ENCODE measurements around the gene MRLN.
"Not testable (repeated sequence)": the region's sequence is repeated elsewhere in the genome, so short reads cannot be mapped to it uniquely, and the experiment has no call there.

MRLN gene

DNA sequence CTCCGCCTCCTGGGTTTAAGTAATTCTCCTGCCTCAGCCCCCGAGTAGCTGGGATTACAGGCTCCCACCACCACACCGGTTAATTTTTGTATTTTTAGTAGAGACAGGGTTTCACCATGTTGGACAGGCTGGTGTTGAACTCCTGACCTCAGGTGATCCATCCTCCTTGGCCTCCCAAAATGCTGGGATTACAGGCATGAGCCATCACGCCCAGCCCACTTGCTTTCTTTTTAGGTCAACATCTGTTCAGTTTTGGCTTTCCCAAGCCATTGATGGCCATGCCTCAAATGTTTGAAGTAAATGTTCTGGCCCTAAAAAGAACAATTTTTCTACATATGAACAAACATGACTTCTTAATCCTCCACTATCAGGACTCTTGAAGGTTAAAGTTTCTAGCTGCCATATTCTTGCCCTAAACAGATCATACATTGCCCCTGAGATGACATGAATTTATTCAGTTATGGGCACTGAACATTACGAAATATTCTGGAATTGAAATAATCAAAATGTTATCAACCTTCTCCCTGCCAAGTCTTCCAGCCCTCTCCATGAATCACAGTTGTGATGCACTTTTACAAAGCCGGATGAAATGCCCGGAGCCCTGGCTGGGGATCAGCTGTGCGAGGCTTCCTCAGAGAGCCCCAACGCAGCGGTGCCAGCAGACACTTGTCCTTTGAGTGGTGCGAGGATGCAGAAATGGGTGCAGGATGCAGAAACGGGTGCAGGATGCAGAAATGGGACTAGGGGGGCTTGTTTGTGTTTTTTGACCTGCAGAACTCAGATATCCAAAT, 2.9 kb downstream of the MRLN start:
- no peak for DNase-seq
- no peaks in the 10 kb centered on the region for H3K27me3 ChIP-seq (ENCODE audit: insufficient read depth, low read depth, severe bottlenecking)
- no peak overlapping the region for H3K4me3 ChIP-seq (ENCODE audit: low read depth, low read length)
- H3K9me3 ChIP-seq (ENCODE audit: severe bottlenecking), result peaks cover 3% of the 10 kb centered on the region
- TF ChIP-seq, protein P1, sequence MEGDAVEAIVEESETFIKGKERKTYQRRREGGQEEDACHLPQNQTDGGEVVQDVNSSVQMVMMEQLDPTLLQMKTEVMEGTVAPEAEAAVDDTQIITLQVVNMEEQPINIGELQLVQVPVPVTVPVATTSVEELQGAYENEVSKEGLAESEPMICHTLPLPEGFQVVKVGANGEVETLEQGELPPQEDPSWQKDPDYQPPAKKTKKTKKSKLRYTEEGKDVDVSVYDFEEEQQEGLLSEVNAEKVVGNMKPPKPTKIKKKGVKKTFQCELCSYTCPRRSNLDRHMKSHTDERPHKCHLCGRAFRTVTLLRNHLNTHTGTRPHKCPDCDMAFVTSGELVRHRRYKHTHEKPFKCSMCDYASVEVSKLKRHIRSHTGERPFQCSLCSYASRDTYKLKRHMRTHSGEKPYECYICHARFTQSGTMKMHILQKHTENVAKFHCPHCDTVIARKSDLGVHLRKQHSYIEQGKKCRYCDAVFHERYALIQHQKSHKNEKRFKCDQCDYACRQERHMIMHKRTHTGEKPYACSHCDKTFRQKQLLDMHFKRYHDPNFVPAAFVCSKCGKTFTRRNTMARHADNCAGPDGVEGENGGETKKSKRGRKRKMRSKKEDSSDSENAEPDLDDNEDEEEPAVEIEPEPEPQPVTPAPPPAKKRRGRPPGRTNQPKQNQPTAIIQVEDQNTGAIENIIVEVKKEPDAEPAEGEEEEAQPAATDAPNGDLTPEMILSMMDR (IDR thresholded peaks at IDR 0.05; ENCODE audit: low read depth, low read length), result no peak
- no peaks in the 10 kb centered on the region for H3K36me3 ChIP-seq
- H3K27ac ChIP-seq, result no peak overlapping the region

DNA sequence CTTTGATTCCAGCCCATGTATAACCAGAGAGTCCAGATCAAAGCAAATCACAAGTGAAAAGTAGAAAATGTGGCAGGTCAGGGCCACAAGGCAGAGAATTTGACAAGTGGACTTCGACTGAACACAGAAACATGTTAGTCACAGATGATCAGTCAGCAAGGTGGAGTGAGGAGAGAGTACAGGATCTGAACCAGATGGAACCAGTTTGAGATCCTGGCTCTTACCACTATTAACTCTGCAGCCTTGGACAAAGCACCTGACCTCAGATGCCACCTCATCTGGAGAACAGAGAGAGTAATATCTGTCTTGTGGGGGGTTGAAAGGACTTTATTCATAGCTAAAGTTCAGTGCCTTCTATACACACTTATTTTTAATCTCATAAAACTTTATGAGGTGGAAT, 4.4 kb downstream of the MRLN start:
- Histone ChIP-seq H3K27ac (no peak overlapping the region; the same call in 1 of the 2 replicates), H3K9me3 (ENCODE audit: severe bottlenecking) (peaks cover 3% of the 10 kb centered on the region), H3K36me3 (no peaks in the 10 kb centered on the region), H3K4me3 (ENCODE audit: low read depth, low read length) (no peak overlapping the region), H3K27me3 (ENCODE audit: insufficient read depth, low read depth, severe bottlenecking) (no peaks in the 10 kb centered on the region)
- TF ChIP-seq, protein P1 (IDR thresholded peaks at IDR 0.05; ENCODE audit: low read depth, low read length), result no peak
- peak; percentile 38 for DNase-seq

DNA sequence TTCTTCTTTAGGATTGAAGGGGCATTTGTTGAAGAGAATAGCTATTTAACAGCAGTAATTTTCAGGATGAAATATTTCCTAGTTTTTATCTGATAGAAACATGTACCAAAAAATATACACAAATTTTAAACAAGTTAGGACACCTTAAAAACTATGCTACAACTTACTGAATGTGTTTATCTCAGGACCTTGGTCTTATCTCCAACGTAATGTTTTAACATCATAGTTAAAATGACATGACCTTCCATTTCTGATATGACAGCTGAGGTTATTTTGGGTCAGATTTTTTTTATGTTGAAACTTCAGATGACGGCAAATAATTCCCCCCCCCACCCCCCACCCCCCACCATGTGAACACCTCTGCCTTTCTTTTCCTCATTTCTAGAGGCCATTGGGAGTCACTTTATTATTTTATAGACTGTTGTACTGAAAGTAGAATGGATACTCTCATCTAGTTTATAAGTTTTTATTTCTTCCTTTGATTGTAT, 8.0 kb downstream of the MRLN start:
- H3K9me3 ChIP-seq (ENCODE audit: severe bottlenecking), result peaks cover 3% of the 10 kb centered on the region
- TF ChIP-seq, protein P1 (IDR thresholded peaks at IDR 0.05; ENCODE audit: low read depth, low read length), result no peak
- no peaks in the 10 kb centered on the region for H3K27me3 ChIP-seq (ENCODE audit: insufficient read depth, low read depth, severe bottlenecking)
- no peaks in the 10 kb centered on the region for H3K36me3 ChIP-seq
- DNase-seq, result no peak
- H3K27ac ChIP-seq, result no peak overlapping the region
- H3K4me3 ChIP-seq (ENCODE audit: low read depth, low read length), result no peak overlapping the region

DNA sequence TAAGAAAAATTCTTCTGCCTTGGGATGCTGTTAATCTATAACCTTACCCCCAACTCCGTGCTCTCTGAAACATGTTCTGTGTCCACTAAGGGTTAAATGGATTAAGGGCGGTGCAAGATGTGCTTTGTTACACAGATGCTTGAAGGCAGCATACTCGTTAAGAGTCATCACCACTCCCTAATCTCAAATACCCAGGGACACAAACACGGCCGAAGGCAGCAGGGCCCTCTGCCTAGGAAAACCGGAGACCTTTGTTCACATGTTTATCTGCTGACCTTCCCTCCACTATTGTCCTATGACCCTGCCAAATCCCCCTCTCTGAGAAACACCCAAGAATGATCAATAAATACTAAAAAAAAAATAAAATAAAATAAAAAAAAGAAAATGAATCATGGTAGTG, 8.5 kb downstream of the MRLN start:
- not testable (repeated sequence) for DNase-seq; H3K9me3 ChIP-seq (ENCODE audit: severe bottlenecking); H3K4me3 ChIP-seq (ENCODE audit: low read depth, low read length); H3K36me3 ChIP-seq; H3K27ac ChIP-seq; H3K27me3 ChIP-seq (ENCODE audit: insufficient read depth, low read depth, severe bottlenecking)

DNA sequence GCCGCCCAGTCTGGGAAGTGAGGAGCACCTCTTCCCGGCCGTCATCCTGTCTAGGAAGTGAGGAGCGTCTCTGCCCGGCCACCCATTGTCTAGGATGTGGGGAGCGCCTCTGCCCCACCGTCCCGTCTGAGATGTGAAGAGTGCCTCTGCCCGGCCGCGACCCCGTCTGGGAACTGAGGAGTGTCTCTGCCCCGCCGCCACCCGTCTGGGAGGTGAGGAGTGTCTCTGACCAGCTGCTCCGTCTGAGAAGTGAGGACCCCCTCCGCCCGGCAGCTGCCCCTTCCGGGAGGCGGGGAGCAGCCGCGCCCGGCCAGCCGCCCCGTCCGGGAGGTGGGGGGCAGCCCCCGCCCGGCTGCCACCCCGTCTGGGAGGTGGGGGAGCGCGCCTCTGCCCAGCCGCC, 9.1 kb downstream of the MRLN start:
- DNase-seq; H3K4me3 ChIP-seq (ENCODE audit: low read depth, low read length); H3K9me3 ChIP-seq (ENCODE audit: severe bottlenecking); H3K27ac ChIP-seq; H3K27me3 ChIP-seq (ENCODE audit: insufficient read depth, low read depth, severe bottlenecking); H3K36me3 ChIP-seq: not testable (repeated sequence)

DNA sequence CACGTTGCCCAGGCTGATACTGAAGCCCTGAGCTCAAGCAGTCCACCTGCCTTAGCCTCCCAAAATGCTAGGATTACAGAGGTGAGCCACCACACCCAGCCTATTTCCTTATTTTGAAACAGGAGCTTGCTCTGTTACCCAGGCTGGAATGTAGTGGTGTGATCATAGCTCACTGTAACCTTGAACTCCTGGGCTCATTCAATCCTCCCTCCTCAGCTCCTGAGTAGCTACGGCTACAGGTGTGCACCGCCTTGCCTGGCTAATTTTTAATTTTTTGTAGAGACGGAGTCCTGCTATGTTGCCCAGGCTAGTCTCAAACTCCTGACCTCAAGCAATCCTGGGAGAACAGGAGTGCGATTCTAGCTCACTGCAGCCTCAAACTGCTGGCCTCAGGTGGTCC, 11.7 kb downstream of the MRLN start:
- TF ChIP-seq, protein P1 (IDR thresholded peaks at IDR 0.05; ENCODE audit: low read depth, low read length), result no peak
- Histone ChIP-seq H3K9me3 (ENCODE audit: severe bottlenecking) (no peaks in the 10 kb centered on the region), H3K36me3 (no peaks in the 10 kb centered on the region), H3K27ac (no peak overlapping the region), H3K4me3 (ENCODE audit: low read depth, low read length) (no peak overlapping the region), H3K27me3 (ENCODE audit: insufficient read depth, low read depth, severe bottlenecking) (no peaks in the 10 kb centered on the region)
- no peak for DNase-seq

DNA sequence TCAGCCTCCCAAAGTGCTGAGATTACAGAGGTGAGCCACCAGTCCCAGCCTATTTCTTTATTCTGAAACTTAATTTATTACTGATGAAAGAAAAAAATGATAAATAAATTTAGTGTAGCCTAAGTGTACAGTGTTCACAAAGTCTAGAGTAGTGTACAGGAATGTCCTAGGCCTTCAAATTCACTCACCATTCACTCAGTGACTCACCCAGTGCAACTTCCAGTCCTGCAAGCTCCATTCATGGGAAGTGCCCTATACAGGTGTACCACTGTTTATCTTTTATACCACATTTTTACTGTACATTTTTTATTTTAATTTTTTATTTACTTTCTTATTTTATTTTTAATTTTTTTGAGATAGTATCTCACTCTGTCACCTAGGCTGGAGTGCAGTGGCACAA, 12.2 kb downstream of the MRLN start:
- no peak overlapping the region for H3K27ac ChIP-seq
- DNase-seq, result no peak
- no peaks in the 10 kb centered on the region for H3K27me3 ChIP-seq (ENCODE audit: insufficient read depth, low read depth, severe bottlenecking)
- H3K4me3 ChIP-seq (ENCODE audit: low read depth, low read length), result no peak overlapping the region
- H3K9me3 ChIP-seq (ENCODE audit: severe bottlenecking), result no peaks in the 10 kb centered on the region
- H3K36me3 ChIP-seq, result no peaks in the 10 kb centered on the region
- TF ChIP-seq, protein P1 (IDR thresholded peaks at IDR 0.05; ENCODE audit: low read depth, low read length), result no peak
